H9 (cell line): Measurements from ENCODE around the gene CC2D2A. TPM values are rescaled to one million over a fixed set of nuclear protein-coding genes. Genes with fewer than 3 reads are reported as not detected.

Source experiments
- DNase-seq: peaks from one replicate; pipeline ENCODE4 v3.0.0-alpha.2; 2017
- H2AFZ ChIP-seq: one replicate; pipeline ENCODE4 v1.6.1; 2013; ENCODE audit warnings: mild to moderate bottlenecking, low read length, control low read depth, moderate library complexity
- H2AK5ac ChIP-seq: 2 replicates; pipeline ENCODE4 v1.6.1; 2013; ENCODE audit warnings: low read length, control low read depth, mixed read lengths; ENCODE audit not compliant: insufficient read length
- H2BK120ac ChIP-seq: one replicate; pipeline ENCODE4 v1.6.1; 2013; ENCODE audit warnings: low read depth, mild to moderate bottlenecking, low read length, control low read depth, inconsistent platforms; ENCODE audit not compliant: poor library complexity, severe bottlenecking
- H2BK12ac ChIP-seq: 2 replicates; pipeline ENCODE4 v1.6.1; 2013; ENCODE audit warnings: low read length, control low read depth, mixed read lengths, low read depth; ENCODE audit not compliant: insufficient read length
- H2BK15ac ChIP-seq: 2 replicates; pipeline ENCODE4 v1.6.1; 2013; ENCODE audit warnings: low read depth, low read length, control low read depth
- H2BK20ac ChIP-seq: one replicate; pipeline ENCODE4 v1.6.1; 2013; ENCODE audit warnings: low read depth, mild to moderate bottlenecking, low read length, control low read depth, inconsistent platforms; ENCODE audit not compliant: poor library complexity, severe bottlenecking
- H2BK5ac ChIP-seq: 2 replicates; pipeline ENCODE4 v1.6.1; 2013; ENCODE audit warnings: low read length, control low read depth, mixed read lengths; ENCODE audit not compliant: insufficient read length
- H3K14ac ChIP-seq: 2 replicates; pipeline ENCODE4 v1.6.1; 2013; ENCODE audit warnings: low read length, control low read depth; ENCODE audit not compliant: insufficient read depth
- H3K18ac ChIP-seq: 2 replicates; pipeline ENCODE4 v1.6.1; 2013; ENCODE audit warnings: low read depth, mild to moderate bottlenecking, mixed read lengths, low read length, control low read depth; ENCODE audit not compliant: insufficient read length
- H3K23ac ChIP-seq: 2 replicates; pipeline ENCODE4 v1.6.1; 2013; ENCODE audit warnings: low read length, control low read depth, mixed read lengths, low read depth; ENCODE audit not compliant: insufficient read length
- H3K23me2 ChIP-seq: 2 replicates; pipeline ENCODE4 v1.6.1; 2013; ENCODE audit warnings: low read depth, mild to moderate bottlenecking, mixed read lengths, low read length, control low read depth; ENCODE audit not compliant: insufficient read length, poor library complexity, severe bottlenecking
- H3K27ac ChIP-seq: 2 replicates; pipeline ENCODE4 v1.5.1; 2013; ENCODE audit warnings: low read length, control low read depth, mixed read lengths, low read depth; ENCODE audit not compliant: insufficient read length
- H3K27me3 ChIP-seq: 2 replicates; pipeline ENCODE4 v1.6.1; 2013; ENCODE audit warnings: low read length, control low read depth, inconsistent platforms; ENCODE audit not compliant: insufficient read depth
- H3K4ac ChIP-seq: 2 replicates; pipeline ENCODE4 v1.6.1; 2013; ENCODE audit warnings: low read depth, mild to moderate bottlenecking, control low read depth, inconsistent platforms, low read length, moderate library complexity
- H3K4me1 ChIP-seq: 2 replicates; pipeline ENCODE4 v1.6.1; 2013; ENCODE audit warnings: low read length, control low read depth, inconsistent platforms; ENCODE audit not compliant: insufficient read depth
- H3K4me2 ChIP-seq: 2 replicates; pipeline ENCODE4 v1.6.1; 2013; ENCODE audit warnings: low read length, control low read depth, mixed read lengths; ENCODE audit not compliant: insufficient read length, insufficient read depth
- H3K56ac ChIP-seq: 2 replicates; pipeline ENCODE4 v1.6.1; 2013; ENCODE audit warnings: low read depth, mild to moderate bottlenecking, mixed read lengths, low read length, control low read depth; ENCODE audit not compliant: insufficient read length
- H3K79me1 ChIP-seq: 2 replicates; pipeline ENCODE4 v1.6.1; 2013; ENCODE audit warnings: low read depth, mild to moderate bottlenecking, moderate library complexity, low read length, control low read depth, inconsistent platforms; ENCODE audit not compliant: insufficient read depth, poor library complexity, severe bottlenecking
- H3K79me2 ChIP-seq: 2 replicates; pipeline ENCODE4 v1.6.1; 2013; ENCODE audit warnings: low read length, control low read depth, inconsistent platforms; ENCODE audit not compliant: insufficient read depth
- H3K9ac ChIP-seq: 2 replicates; pipeline ENCODE4 v1.6.1; 2013; ENCODE audit warnings: low read length, control low read depth, mixed read lengths; ENCODE audit not compliant: insufficient read length; ENCODE audit errors: extremely low read depth
- H3K9me3 ChIP-seq: one replicate; pipeline ENCODE4 v1.6.1; 2013; ENCODE audit warnings: low read depth, low read length, inconsistent platforms; ENCODE audit not compliant: control insufficient read depth
- H3T11ph ChIP-seq: one replicate; pipeline ENCODE4 v1.6.1; 2013; ENCODE audit warnings: mild to moderate bottlenecking, low read length, control low read depth, inconsistent platforms
- H4K20me1 ChIP-seq: one replicate; pipeline ENCODE4 v1.6.1; 2013; ENCODE audit not compliant: control insufficient read depth, insufficient read length, insufficient read depth
- H4K5ac ChIP-seq: 2 replicates; pipeline ENCODE4 v1.6.1; 2013; ENCODE audit warnings: low read depth, mild to moderate bottlenecking, mixed read lengths, low read length, control low read depth; ENCODE audit not compliant: insufficient read length
- H4K8ac ChIP-seq: replicated peaks from 2 replicates; pipeline ENCODE4 v1.6.1; 2013; ENCODE audit warnings: low read length, control low read depth, mixed read lengths, low read depth; ENCODE audit not compliant: insufficient read length
- H4K91ac ChIP-seq: 2 replicates; pipeline ENCODE4 v1.6.1; 2013; ENCODE audit warnings: low read depth, mild to moderate bottlenecking, moderate library complexity, mixed read lengths, low read length, control low read depth; ENCODE audit not compliant: insufficient read length
- H3K27ac Mint-ChIP-seq, 3 experiments: 2 replicates in 2 of 3; 3 replicates in 1 of 3; pipeline ENCODE4 v1.8.0; 2020 to 2021; ENCODE audit warnings: mixed read lengths in 3 of 3, mild to moderate bottlenecking in 1 of 3, moderate library complexity in 1 of 3
- H3K27me3 Mint-ChIP-seq: 2 replicates; pipeline ENCODE4 v1.8.0; 2021; ENCODE audit warnings: low read depth, mild to moderate bottlenecking, moderate library complexity, mixed read lengths
- H3K36me3 Mint-ChIP-seq, 3 experiments: 2 replicates in 2 of 3; 3 replicates in 1 of 3; pipeline ENCODE4 v1.8.0; 2020 to 2021; ENCODE audit warnings: low read depth in 3 of 3, mixed read lengths in 3 of 3; ENCODE audit not compliant: insufficient read depth in 1 of 3
- H3K4me1 Mint-ChIP-seq, 2 experiments: 2 replicates each; pipeline ENCODE4 v1.8.0; 2020; ENCODE audit warnings: mixed read lengths in 2 of 2
- H3K4me3 Mint-ChIP-seq, 2 experiments: 2 replicates in 1 of 2; 3 replicates in 1 of 2; pipeline ENCODE4 v1.8.0; 2020 to 2021; ENCODE audit warnings: mild to moderate bottlenecking in 2 of 2, mixed read lengths in 2 of 2, moderate library complexity in 1 of 2
- H3K9me3 Mint-ChIP-seq, 2 experiments: 2 replicates in 1 of 2; 3 replicates in 1 of 2; pipeline ENCODE4 v1.8.0; 2020; ENCODE audit warnings: mild to moderate bottlenecking in 2 of 2, mixed read lengths in 2 of 2, moderate library complexity in 1 of 2
- CTCF ChIP-seq: fragments of 200-600 bp; sonication (generic); conservative IDR thresholded peaks from 3 replicates; pipeline ENCODE4 v1.8.0; 2021; ENCODE audit warnings: antibody characterized with exemption, mild to moderate bottlenecking
- WGBS: extraction: QIAGEN DNeasy Blood & Tissue Kit; methylation state at CpG from one replicate; pipeline ENCODE4 v1.1.7; 2013; ENCODE audit warnings: missing lambda C conversion rate, low lambda C conversion rate, mixed read lengths; ENCODE audit not compliant: insufficient read length; ENCODE audit errors: extremely low coverage; 5-methylcytosine and 5-hydroxymethylcytosine counted together
- total RNA-seq: library from RNA; stranded (reverse); gene quantifications from 2 replicates; pipeline ENCODE4 v1.2.1, GENCODE V29; 2021

The CC2D2A gene
- total RNA-seq, 1 experiment from 2014 or later: 10.4 TPM

GRCh38 chr4:15605537-15605936, 135.9 kb downstream of the CC2D2A start:
- Histone ChIP-seq H3T11ph (no peak overlapping the region), H3K9me3 (no peaks in the 10 kb centered on the region), H3K27ac (no peak overlapping the region), H3K27me3 (no peaks in the 10 kb centered on the region), H4K8ac (no peak overlapping the region), H3K56ac (no peak overlapping the region), H3K14ac (no peak overlapping the region), H3K79me2 (no peaks in the 10 kb centered on the region), H2BK12ac (no peak overlapping the region), H2BK120ac (no peak overlapping the region), H3K23me2 (no peaks in the 10 kb centered on the region), H3K9ac (no peak overlapping the region), H2AFZ (no peak overlapping the region), H3K23ac (no peak overlapping the region), H2BK20ac (no peak overlapping the region), H2BK15ac (no peak overlapping the region), H4K91ac (no peak overlapping the region), H3K4me1 (no peaks in the 10 kb centered on the region), H4K20me1 (no peaks in the 10 kb centered on the region), H3K79me1 (no peaks in the 10 kb centered on the region), H2BK5ac (no peak overlapping the region), H3K4ac (no peak overlapping the region), H4K5ac (no peak overlapping the region), H3K4me2 (no peak overlapping the region), H2AK5ac (no peak overlapping the region), H3K18ac (no peak overlapping the region)
- WGBS: no CpG with 5 or more reads among the region's 5 CpGs
- no peak for TF ChIP-seq CTCF
- H3K36me3 Mint-ChIP-seq: peaks cover 20 to 30% (median 22%) of the 10 kb centered on the region in 3 experiments; a peak in 6 of 7 replicates
- no peaks in the 10 kb centered on the region; a peak in 2 of 5 replicates for H3K9me3 Mint-ChIP-seq
- DNase-seq: no peak
- H3K27me3 Mint-ChIP-seq: no peaks in the 10 kb centered on the region
- H3K4me3 Mint-ChIP-seq: no peak overlapping the region
- H3K27ac Mint-ChIP-seq: peak overlapping the region; percentile 63 to 98 (median 92)
- H3K4me1 Mint-ChIP-seq: peaks cover 32 to 35% of the 10 kb centered on the region in 2 experiments
